Thyroid gland (tissue), 4 donors: ENCODE measurements around the gene ETFRF1.

Experiments used
- POLR2A ChIP-seq, 2 donors: fragments of 450-650 bp; IDR thresholded peaks; one replicate each; pipeline ENCODE4 v1.6.1; 2017; ENCODE audit warnings: antibody characterized with exemption in 2 of 2, mild to moderate bottlenecking in 2 of 2, moderate library complexity in 1 of 2
- TF ChIP-seq, protein P1 (sequence below), 6 experiments: fragments of 200-600 bp in 3 of 6; fragments of 450-650 bp in 3 of 6; sonication (generic) in 3 of 6; IDR thresholded peaks; one replicate each; pipeline ENCODE4 v1.5.1; 2016 to 2019; ENCODE audit warnings: antibody characterized with exemption in 6 of 6, mild to moderate bottlenecking in 2 of 6, inconsistent platforms in 1 of 6, moderate library complexity in 1 of 6

DNA sequence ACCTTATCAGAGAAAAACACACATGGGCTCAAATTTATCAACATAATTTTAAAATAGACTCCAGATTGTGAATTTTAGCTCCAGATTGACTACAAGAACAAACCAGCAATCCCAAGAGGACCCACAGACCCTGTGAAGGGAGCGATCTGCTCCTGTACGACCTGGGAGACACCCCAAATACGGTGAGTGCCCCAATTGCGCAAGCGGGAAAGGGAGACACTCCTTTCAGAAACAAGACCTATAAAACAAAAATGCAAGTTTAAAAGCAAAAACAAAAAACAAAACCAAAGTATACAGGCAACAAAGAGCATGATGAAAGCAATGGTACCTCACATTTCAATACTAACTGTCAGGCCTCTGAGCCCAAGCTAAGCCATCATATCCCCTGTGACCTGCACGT lies 32.2 kb upstream of the ETFRF1 start:
- TF ChIP-seq, protein P1, sequence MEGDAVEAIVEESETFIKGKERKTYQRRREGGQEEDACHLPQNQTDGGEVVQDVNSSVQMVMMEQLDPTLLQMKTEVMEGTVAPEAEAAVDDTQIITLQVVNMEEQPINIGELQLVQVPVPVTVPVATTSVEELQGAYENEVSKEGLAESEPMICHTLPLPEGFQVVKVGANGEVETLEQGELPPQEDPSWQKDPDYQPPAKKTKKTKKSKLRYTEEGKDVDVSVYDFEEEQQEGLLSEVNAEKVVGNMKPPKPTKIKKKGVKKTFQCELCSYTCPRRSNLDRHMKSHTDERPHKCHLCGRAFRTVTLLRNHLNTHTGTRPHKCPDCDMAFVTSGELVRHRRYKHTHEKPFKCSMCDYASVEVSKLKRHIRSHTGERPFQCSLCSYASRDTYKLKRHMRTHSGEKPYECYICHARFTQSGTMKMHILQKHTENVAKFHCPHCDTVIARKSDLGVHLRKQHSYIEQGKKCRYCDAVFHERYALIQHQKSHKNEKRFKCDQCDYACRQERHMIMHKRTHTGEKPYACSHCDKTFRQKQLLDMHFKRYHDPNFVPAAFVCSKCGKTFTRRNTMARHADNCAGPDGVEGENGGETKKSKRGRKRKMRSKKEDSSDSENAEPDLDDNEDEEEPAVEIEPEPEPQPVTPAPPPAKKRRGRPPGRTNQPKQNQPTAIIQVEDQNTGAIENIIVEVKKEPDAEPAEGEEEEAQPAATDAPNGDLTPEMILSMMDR (IDR thresholded peaks at IDR 0.05) = no peak
- no peak for TF ChIP-seq POLR2A (IDR thresholded peaks at IDR 0.05)
